ENCODE measurements around the gene EYA4. TPM values are rescaled to one million over a fixed set of nuclear protein-coding genes. Genes with fewer than 3 reads are reported as not detected.

Gene EYA4
- total and polyA plus RNA-seq, 2 of the 4 experiments (the other 2 are of a cell fraction): 5.7 to 11.1 TPM

DNA sequence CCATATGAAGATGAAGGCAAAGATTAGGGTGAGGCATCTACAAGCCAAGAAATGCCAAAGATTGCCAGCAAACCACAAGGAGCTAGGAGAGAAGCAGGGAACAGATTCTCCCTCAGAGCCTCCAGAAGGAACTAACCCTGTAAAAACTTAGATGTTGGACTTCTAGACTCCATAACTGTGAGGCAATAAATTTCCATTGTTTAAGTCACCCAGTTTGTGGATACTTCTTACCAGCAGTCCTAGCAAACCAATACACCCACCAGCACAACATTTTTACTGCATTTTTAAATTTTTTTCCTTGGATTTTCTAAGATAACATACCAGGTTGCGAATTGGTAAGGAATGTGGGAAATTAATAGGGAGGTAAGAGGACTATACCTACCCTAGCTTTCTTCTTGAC is 47.8 kb upstream of the EYA4 start:
- no peak overlapping the region for H2BK15ac ChIP-seq (ENCODE audit: low read depth, low read length)
- dilution Hi-C loops (cut with HindIII; ENCODE audit: low sequenced_read_pairs, unreplicated experiment): no loop called here
- H2BK120ac ChIP-seq (ENCODE audit: low read depth, low read length): no peak overlapping the region
- H4K8ac ChIP-seq (ENCODE audit: low read depth in 2 of 2, low read length in 2 of 2): no peak overlapping the region
- no peak overlapping the region for H2BK20ac ChIP-seq (ENCODE audit: low read depth, low read length)
- BruUV-seq (replicated peaks): no TSS peak
- H2AFZ ChIP-seq (replicated peaks; ENCODE audit: low read length, poor library complexity): no peak overlapping the region
- no peaks in the 10 kb centered on the region; the same call in 1 of the 2 replicates for H3K27me3 ChIP-seq (ENCODE audit: control insufficient read depth, insufficient read depth, low read length)
- in situ Hi-C loops (cut with MboI; ENCODE audit: low sequenced_read_pairs): loop anchor here (25.0 kb wide), 1 partner anchor 719 kb away; no protein-coding TSS in a partner anchor
- H4K91ac ChIP-seq (ENCODE audit: insufficient read depth, low read depth, low read length): no peak overlapping the region
- POLR2A ChIA-PET (ENCODE audit: unreplicated experiment): no interaction called here
- no peak overlapping the region for H3K9ac ChIP-seq (ENCODE audit: low read depth, low read length)
- no peak overlapping the region for H3K23ac ChIP-seq (ENCODE audit: low read depth, low read length)
- no peaks in the 10 kb centered on the region; the same call in 1 of the 2 replicates for H3K9me3 ChIP-seq (ENCODE audit: control insufficient read depth, insufficient read depth, low read length)
- H3K4me1 ChIP-seq (ENCODE audit: control insufficient read depth, insufficient read depth, low read length): no peaks in the 10 kb centered on the region; the same call in 1 of the 2 replicates
- no peak overlapping the region for H3K14ac ChIP-seq (replicated peaks; ENCODE audit: low read depth, low read length)
- intact Hi-C loops (cut with micrococcal nuclease): loop anchor here (2.0 kb wide), 1 partner anchor 359 kb away; no protein-coding TSS in a partner anchor
- TF ChIP-seq FOS (IDR thresholded peaks at IDR 0.05; ENCODE audit: low read depth, low read length) (no peak), CHD1 (IDR thresholded peaks at IDR 0.05; ENCODE audit: low read depth, low read length) (no peak), BHLHE40 (IDR thresholded peaks at IDR 0.05; ENCODE audit: low read depth, low read length) (no peak), MAFK (IDR thresholded peaks at IDR 0.05; ENCODE audit: low read depth, low read length) (no peak), MXI1 (IDR thresholded peaks at IDR 0.05; ENCODE audit: borderline replicate concordance, low read depth, low read length) (no peak), RAD21 (IDR thresholded peaks at IDR 0.05; ENCODE audit: low read length) (no peak), RCOR1 (IDR thresholded peaks at IDR 0.05; ENCODE audit: insufficient replicate concordance, low read length) (no peak), CEBPB (IDR thresholded peaks at IDR 0.05; ENCODE audit: low read depth, low read length) (no peak), MAZ (IDR thresholded peaks at IDR 0.05; ENCODE audit: borderline replicate concordance, low read depth, low read length) (no peak), RFX5 (IDR thresholded peaks at IDR 0.05; ENCODE audit: low read depth, low read length) (no peak), NFE2L2 (IDR thresholded peaks at IDR 0.05; ENCODE audit: low read depth, low read length) (no peak), SMC3 (IDR thresholded peaks at IDR 0.05; ENCODE audit: low read depth, low read length) (no peak)
- TF ChIP-seq, protein P1, sequence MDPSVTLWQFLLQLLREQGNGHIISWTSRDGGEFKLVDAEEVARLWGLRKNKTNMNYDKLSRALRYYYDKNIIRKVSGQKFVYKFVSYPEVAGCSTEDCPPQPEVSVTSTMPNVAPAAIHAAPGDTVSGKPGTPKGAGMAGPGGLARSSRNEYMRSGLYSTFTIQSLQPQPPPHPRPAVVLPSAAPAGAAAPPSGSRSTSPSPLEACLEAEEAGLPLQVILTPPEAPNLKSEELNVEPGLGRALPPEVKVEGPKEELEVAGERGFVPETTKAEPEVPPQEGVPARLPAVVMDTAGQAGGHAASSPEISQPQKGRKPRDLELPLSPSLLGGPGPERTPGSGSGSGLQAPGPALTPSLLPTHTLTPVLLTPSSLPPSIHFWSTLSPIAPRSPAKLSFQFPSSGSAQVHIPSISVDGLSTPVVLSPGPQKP (IDR thresholded peaks at IDR 0.05; ENCODE audit: borderline replicate concordance, low read depth, low read length): no peak
- TF ChIP-seq, protein P2, sequence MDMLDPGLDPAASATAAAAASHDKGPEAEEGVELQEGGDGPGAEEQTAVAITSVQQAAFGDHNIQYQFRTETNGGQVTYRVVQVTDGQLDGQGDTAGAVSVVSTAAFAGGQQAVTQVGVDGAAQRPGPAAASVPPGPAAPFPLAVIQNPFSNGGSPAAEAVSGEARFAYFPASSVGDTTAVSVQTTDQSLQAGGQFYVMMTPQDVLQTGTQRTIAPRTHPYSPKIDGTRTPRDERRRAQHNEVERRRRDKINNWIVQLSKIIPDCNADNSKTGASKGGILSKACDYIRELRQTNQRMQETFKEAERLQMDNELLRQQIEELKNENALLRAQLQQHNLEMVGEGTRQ (IDR thresholded peaks at IDR 0.05; ENCODE audit: low read depth, low read length): no peak
- no peak overlapping the region for H2BK5ac ChIP-seq (ENCODE audit: low read depth, low read length, poor library complexity, severe bottlenecking)
- DNase-seq (no peak), ATAC-seq (ENCODE audit: low read depth) (no peak; the same call in 1 of the 2 replicates)
- no CpG with 5 or more reads among the region's 1 CpG for WGBS, 2 experiments (ENCODE audit: extremely low coverage in 2 of 2, insufficient read length in 1 of 2)
- no peaks in the 10 kb centered on the region for H3K36me3 ChIP-seq (ENCODE audit: control insufficient read depth, insufficient read depth, low read length)
- no peak overlapping the region for H4K5ac ChIP-seq (ENCODE audit: low read depth, low read length)
- H3K79me1 ChIP-seq (ENCODE audit: low read depth in 1 of 2, low read length in 2 of 2): no peaks in the 10 kb centered on the region
- H3K4me3 ChIP-seq (ENCODE audit: insufficient read depth, low read depth, low read length): no peak overlapping the region
- no peak overlapping the region for H3K4ac ChIP-seq (ENCODE audit: low read depth, low read length)
- no peak overlapping the region for H3K18ac ChIP-seq (ENCODE audit: low read depth, low read length)
- H3K9me1 ChIP-seq (ENCODE audit: insufficient read depth, low read length): no peaks in the 10 kb centered on the region
- CTCF ChIA-PET: interaction anchor here (0.6 kb wide), 1 partner anchor 354 kb away, joined by 4 read pairs; no protein-coding TSS in a partner anchor
- no peak overlapping the region for H2AK9ac ChIP-seq (replicated peaks; ENCODE audit: low read depth, low read length, poor library complexity)
- no peak overlapping the region for H2AK5ac ChIP-seq (ENCODE audit: low read depth, low read length)
- H3K4me2 ChIP-seq (ENCODE audit: low read depth, low read length): no peak overlapping the region
- no peak overlapping the region for H3K56ac ChIP-seq (ENCODE audit: extremely low read depth, insufficient read depth, low read length)
- H4K20me1 ChIP-seq (ENCODE audit: insufficient read depth, low read length): no peaks in the 10 kb centered on the region
- no peak overlapping the region for H3K27ac ChIP-seq (ENCODE audit: insufficient read depth, low read length)

Measured in IMR-90 (cell line).